Activated CD4-positive, alpha-beta T cell treated with anti-CD3 and anti-CD28 coated beads for 48 hours (primary cell): ENCODE data around the gene AGER.

ENCODE experiments used
- DNase-seq: peaks from one replicate; pipeline ENCODE4 v3.0.0-alpha.2; 2020

AGER gene

DNA sequence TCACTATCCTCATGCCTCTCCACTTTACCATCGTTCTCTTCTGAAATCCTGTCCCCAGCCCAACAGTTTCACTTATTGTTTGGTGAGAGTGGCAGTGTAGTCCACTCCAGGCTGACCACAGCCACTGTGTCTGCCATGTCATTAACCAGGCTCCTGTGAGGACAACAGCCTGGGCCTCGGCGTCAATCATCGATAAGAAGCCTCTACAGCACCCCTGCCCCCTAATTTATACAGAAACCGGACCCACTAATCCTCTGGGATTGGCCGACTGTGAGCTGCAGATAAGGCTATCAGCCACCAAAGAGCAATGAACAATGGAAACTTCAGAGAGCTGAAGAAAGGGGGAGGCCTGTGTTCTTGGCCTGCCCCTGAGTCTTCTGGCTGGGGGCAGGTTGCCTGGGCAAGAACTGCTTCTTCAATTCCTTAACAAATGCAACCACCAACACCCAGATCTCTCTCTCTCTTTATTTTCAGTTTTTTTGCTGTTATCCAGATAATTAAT is 16.2 kb downstream of the AGER start:
- DNase-seq, result no peak

DNA sequence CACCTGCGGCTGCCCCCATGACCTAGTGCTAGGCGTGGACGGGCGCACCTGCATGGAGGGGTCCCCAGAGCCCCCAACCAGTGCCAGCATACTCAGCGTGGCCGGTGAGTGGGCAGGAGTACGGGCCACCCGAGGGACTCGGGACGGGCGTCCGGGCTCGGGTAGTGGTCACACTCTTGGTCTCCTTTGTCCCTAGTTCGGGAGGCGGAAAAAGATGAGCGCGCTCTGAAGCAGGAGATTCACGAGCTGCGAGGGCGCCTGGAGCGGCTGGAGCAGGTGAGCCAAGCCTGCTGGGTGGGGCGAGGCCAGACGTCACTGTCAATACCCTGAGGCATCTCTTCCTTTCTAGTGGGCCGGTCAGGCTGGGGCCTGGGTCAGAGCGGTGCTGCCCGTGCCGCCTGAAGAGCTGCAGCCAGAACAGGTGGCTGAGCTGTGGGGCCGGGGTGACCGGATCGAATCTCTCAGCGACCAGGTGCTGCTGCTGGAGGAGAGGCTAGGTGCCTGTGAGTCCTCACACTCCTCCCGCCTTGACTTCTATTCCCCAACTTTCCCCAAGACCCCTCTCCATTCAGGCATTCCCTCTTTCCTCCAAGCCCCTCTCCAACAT is 16.8 kb downstream of the AGER start:
- DNase-seq, result no peak

DNA sequence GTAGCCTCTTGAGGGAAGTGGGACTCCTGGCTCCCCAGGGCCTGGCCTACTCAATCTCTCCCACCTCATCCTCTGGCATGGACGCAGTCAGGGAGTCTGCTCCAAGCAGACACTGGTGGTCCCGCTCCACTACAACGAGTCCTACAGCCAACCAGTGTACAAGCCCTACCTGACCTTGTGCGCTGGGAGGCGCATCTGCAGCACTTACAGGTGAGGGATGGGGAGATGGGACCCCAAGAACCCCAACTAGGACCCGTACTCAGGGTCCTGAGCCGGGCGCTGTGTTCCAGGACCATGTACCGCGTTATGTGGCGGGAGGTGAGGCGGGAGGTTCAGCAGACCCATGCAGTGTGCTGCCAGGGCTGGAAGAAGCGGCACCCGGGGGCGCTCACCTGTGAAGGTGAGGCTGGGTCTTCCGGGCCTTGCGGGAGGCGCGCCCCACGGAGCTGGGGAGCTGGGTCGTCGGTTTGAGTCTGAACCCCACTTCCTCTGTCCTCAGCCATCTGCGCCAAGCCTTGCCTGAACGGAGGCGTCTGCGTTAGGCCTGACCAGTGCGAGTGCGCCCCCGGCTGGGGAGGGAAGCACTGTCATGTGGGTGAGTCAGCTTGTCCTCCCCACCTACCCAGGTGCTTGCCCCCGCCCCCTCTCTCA is 17.5 kb downstream of the AGER start:
- DNase-seq, result no peak

DNA sequence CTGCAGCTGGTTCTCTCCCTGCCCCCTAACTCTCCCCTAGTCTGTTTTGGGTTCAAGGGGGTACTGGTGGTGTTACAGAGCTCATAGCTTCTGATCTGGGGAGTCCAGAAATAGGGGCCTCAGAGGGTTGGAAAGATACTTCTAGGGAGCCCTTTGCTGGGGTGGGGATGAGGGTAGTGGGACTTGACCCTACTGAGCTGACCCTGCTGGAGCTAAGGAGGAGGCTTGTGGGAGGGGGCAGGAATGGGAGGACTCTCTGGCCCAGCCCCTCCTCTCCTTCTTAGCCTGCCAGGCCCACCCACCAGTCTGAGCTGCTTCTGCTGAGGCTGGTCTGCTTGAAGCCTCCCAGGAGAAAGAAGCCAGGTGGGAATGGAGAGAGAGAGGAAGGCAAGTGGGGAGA is 19.8 kb downstream of the AGER start, which contains the start of gene EGFL8:
EGFL8 (plus strand) TSS at position 301 of the 400 bp plus-strand sequence. CDS start 1,571 bp downstream, outside the sequence.
- no peak for DNase-seq

DNA sequence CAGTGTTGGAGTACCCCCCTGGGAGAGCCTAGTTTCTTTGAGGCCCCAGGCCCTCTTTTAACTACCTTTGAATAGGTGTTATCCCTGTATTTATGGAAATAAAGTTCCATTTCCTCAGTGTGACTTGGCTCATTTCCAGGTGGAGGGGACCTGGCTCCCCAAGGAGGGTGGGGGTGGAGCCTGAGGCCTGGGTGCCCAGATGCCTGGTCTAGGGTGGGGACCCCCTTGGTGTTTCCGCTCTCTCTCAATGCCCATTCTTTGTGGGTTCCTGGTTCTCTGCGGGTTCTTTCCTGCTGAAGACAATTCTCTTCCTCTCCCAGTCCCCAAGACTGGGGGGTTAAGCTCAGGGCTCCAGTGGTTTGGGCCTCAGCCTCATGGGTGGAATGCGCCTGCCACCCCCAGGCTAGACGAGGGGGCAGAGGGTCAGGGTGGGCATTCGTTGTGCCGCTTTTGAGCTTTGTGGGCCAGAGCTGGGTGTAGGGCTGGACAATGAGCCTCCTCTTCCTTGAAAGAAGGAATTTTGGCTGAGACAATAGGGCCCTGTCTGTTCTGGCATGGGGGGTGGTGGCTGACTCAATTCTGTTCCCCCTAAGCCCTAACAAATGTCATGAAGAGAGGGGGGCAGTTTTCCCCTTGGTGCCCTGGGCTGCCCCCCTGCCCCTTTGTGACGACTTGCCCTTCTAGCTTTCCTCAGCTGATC is 20.3 kb downstream of the AGER start:
- DNase-seq, result no peak

DNA sequence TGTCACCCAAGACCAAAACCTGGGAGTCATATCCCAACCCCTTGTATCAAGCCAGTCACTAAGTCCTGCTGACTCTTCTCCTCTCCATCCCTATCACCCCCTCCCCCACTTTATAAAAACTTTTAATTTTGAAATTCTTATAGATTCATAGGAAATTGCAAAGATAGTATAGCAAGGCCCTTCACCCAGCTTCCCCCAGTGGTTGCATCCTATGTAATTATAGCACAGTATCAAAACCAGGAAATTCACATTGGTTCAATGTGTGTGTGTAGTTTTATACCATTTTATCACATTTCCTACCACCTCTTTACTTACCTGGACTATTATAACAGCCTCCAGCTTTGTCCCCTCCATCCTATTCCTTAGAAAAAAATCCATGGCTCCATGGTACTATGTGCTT is 26.0 kb downstream of the AGER start:
- DNase-seq, result no peak

DNA sequence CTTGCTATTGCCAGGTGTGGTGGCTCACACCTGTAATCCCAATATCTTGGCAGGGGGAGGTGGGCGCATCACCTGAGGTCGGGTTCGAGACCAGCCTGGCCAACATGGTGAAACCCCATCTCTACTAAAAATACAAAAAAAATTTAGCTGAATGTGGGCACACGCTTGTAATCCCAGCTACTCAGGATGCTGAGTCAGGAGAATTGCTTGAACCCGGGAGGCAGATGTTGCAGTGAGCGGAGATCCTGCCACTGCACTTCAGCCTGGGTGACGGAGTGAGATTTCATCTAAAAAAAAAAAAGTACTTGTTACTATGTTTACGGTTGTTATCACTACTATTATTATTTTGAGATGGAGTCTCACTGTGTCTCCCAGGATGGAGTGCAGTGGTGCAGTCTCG is 27.2 kb downstream of the AGER start:
- DNase-seq, result no peak

DNA sequence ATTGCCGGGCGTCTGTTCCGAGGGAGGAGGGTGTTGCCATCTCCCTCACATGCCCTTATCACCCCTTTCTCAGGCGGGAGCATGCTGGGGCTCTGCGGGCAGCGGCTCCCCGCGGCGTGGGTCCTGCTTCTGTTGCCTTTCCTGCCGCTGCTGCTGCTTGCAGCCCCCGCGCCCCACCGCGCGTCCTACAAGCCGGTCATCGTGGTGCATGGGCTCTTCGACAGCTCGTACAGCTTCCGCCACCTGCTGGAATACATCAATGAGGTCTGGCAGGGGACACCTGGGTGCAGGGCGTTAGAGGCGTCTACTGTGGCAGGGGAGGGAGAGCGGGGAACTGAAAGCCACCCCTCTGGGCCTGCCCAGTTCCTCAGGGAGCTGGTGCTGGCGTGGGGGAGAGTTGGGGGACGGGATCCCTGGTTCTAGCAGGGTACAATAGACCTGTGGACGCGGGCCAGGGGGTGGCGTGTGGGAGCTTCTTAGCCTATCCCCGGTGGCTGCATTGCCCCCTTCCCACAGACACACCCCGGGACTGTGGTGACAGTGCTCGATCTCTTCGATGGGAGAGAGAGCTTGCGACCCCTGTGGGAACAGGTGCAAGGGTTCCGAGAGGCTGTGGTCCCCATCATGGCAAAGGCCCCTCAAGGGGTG is 29.4 kb downstream of the AGER start:
- peak; percentile 70 for DNase-seq

DNA sequence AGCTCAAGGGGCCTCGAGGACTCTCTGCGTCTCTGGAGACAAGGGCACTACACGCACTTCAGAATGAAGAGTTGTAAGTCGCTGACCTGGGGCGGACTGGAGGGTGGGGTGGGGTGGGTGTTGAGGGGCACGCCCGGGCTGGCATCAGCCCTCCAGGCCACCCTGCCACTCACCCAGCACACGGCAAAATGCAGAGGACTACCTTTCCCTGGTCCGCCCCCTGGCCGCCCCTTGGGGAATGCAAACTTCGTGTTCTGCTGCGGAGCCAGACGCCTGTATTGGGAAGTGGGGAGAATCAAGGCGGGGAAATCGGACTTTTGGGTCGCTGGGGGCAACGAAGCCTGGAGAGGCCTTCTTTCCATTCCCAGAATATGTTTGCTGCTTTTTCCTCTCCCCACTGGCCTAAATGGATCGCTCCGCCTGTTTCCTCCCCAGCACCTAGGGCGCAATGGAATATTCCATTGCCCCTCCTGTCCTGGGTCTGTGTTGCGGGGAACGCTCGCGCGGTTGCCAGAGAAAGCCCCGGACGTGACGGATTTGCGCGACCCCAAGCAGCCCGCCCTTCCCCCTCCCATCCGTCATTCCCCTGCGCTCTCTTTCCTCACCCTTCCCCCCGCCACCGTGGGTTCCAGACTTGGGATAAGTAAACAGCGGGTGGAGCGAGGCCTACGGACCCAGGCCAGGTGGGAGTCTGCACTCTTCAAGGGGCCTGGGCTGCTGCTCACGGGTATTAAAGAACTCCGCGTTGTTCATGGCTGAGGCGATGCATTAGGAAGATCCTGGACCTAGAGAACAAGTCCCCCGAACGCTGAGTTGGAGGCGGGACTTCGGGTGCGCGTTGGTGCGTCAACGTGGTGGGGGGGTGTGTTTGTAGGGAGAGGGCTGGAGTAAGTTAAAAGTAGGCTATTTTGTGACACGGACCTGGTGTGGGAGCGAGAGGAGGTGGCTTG is 30.2 kb downstream of the AGER start, which contains the start of gene PPT2:
PPT2 (plus strand) TSS at position 578 of the 950 bp plus-strand sequence. CDS start 454 bp downstream, outside the sequence.
- peak; percentile 86 for DNase-seq

DNA sequence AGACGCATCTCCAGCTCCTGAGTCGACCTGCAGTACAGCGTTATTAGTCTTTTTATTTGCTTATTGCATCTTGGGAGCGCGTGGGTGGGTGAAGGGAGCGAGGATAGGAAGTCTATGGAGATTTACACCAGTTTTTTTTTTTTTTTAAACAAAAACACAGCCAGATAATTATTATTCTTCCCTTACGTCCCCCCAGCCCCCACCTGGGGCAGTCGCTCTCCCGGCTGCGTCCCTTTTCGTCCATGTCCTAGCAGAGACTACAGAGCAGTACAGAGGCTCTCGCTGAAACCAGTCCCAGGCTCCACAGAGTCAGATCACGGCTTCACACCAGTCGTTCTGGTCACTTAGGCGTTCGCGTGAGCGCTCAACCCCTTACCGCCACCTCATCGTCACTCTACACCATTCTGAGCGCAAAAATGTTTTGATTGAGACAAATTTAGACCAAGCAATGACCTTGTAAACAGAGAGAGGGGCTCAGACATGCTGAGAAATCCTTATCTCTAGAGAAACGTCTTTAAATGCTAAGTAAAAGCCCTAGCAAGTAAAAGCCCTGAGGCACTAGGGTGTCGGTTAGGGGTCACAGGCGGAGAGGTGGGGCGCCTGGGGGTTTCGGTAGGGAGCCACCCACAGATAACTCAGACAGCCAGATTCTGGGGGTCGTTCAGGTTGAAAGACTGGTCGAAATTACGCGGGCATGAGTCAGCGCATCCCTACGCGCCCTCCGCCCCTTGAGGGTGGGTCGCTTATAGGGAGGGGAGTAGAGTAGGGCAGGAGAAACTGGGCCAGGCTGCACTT is 31.1 kb downstream of the AGER start:
- DNase-seq, result no peak

DNA sequence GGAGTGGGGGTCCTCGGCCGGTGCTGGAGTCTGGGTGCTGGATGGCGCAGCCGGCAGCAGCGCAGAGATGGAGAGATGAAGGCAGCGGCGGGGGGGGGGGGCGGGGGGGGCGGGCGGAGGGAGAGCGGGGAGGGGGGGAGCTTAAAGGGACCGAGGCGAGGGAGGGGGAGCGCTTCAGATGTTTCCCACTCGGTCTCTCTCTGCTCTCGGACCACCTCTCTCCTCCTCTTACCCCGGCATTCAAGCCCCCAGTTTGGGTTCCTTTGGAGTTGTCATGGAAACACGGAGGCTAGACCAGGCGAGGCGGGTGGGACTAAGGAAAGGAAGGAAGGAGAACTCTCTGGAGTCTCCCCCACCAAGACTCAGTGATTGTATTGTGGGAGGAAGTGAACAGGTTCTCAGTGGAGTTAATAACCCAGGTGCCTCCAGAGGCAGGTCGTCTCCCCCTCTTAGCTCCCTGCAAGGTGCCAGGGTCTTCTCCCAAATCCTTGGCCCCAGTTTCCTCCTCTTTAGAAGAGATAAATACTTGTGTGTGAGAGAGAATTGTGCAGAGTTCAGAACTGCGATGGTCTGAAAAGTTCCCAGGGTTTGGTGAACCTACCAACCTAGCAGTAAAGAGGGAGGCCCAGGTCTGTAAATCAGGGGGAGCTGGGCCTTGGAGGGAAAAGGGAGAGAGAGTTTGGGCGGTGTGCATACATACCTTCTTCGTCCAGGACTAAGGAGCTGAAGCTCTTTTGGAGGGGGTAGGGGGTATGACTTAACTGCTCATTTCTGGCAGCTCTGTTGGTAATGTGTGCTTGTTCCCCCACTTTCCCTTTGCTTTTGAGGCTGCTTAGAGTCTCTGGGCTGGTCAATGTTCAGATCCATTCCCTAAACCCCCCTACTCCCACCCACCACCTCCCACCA is 31.9 kb downstream of the AGER start, which contains the start of gene PRRT1:
PRRT1 (minus strand) TSS at position 77 of the 906 bp plus-strand sequence. CDS start 112 bp downstream, outside the sequence.
- no peak for DNase-seq

DNA sequence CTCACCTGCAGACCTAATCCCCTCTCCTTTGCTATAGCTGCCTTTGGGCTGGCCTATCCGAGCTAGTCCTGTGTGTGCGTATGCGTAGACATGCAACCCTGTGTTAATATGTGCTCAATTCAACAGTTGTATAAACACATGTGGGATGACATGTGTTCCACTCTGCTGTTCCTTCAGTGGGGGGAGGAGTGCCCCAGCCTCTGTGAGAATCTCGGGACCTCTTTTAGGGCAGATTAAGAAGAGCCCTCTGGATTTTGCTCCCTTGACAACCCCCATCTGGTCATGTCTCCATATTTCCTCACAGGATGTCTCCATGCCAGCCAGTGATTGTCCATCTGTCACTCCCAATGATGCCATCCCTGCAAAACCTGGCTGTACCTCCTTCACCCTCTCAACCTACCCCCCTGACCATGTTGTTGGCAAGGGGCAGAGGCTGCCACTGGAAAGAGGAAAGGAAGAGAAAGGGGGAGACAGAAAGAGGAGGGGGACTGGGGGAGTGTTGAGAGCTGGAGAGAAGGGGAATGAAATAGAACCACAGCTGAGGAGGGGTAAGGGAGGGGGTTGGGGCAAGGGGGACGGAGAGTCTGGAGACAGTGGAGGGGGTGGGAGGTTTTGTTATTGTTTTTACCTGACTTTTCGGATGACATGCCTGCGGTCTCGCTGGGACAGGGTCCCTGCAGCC is 32.7 kb downstream of the AGER start:
- DNase-seq, result no peak

DNA sequence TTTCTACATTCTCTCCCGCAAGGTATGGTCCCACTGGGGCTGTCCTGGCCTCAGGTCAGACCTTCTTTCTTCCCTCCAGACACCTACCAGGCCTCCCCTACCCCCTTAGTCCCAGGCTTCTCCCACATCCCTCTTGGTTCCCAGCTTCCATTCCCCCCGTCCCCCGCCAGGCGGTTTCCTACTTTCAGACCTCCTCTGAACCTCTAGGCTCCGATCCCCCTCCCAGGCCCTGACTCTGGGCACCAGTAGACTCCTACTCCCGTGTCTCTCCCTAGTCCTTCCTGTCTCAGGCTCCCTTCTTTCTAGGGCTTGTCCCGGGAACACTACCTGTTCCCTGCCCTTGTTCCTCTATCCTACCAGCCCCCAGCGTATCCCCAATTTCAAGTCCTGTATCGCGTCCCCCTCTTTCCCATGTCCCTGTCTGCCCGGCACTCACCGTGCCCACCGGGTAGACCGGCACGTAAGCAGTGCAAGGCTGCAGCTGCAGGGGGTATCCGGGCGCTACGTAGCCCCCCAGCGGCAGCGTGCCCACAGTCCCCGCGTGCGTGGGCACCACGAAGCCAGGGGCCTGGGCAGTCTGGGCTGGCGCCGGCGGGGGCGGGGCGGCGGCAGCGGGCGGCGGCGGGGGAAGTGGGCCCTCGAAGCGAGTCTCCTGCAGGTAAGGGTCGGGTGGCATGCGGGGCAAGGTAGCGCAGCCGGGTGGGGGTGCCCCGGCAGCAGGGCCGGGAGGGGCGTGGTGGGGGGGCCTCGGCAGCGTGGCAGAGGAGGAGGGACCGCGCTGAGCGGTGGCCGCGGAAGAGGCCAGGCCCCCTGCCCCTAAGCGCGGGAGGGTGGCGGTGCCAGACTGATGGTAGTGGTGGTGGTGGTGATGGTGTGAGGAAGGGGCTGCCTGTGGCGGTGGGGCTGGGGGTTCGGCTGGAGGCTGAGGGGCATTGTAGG is 33.9 kb downstream of the AGER start:
- no peak for DNase-seq

DNA sequence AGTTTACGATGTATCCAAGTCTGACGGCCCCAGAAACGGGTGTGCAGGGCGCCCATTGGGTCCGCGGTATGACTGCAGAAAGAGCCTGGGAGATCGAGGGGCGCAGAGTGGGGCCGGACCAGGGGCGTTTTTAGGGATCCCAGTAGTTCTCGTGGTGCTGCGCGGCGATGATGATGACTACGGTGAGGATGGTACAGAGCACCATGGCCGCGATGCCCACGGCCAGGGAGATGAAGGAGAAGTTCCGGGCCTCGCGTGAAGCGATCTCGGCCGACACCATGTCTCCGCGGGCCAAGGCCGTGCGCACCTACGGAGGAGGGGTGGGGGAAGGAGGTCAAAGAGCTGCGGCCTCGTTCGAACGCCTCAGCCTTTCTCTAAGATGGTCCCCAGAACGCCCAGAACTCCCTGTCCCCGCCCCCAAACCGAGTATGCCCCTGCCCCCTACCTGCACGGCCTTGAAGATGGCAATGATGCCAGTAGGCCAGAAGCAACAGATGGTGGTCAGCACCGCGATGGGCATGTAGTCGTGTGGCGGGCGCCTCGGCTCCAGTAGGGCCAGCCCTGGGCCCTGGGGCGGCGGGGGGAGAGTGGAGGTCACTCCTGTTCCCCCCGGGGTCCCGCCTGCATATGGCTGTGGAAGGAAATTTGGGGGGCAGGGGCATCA is 34.8 kb downstream of the AGER start:
- no peak for DNase-seq

DNA sequence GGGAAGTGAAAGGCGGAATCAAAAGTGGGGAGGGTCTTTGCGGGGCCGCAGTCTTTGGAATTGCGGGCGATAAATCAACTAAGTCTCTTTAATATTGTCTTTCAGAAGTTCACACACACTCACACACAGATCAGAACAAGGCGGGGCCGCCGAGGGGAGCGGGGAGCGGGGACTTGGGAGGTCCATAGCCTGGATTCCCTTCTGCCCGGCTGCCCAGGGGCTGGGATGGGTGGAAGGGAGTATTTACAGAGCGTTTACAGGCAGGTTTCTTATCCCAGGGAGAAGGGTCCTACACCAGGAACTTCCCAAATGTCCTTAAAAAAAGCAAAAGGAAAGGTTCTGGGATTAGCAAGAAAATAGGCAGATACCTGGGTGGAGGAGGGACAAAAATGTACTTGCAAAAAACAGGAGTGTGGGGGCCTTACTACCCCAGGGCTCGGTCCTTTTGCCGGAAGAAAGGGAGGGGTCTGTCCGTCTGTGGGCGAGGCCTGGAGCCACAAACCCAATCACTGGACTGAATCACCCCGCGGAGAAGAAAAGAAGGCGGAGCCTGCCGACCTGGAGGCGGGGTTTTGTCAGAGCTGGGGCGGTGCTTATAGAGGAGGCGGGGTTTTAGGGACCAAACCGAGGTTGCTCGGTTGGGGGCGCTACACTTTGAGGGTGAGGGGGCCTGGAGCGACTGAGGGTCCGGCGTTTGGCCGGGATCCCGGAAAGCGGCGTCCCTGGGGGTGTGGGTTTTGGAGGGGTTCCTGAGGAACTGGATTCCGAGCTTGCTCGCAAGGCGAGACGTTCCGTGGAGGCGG is 35.6 kb downstream of the AGER start:
- peak; percentile 88 for DNase-seq

DNA sequence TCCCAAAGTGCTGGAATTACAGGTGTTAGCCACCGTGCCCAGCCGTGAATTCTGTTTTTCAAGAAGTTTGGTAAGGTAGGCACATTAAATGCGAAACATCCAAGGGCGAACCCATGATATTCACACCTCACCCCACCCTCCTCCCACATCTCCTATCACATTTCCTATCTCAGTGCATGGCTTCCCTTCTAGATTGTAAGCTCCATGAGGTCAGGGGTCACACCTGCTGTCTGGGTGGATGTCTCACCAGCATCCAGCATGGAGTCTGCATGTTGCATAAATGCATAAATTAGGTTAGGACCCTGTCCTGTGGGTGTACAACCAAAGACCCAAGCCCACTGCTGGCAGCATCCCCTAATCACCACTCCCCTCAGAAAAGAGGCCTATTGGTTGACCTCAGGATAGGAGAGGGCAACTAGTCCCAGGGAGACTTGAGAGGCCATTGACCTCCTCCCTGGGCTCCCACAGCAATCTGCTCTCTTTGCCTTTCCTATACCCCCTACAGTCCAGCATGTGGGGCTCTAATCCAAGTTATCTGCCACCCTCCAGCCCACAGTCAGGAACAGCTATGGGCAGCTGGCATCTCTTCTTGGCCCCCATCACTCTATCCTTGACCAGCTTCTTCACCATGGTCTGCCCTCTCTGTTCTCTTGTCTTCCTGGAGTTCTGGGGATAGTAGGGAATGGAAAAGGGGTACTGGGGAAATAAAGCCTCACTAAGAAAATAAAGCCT is 36.5 kb downstream of the AGER start:
- no peak for DNase-seq
